Astrocyte (in vitro differentiated cells and primary cell): ENCODE results near the gene LPO. TPM values are rescaled to one million over a fixed set of nuclear protein-coding genes. Genes with fewer than 3 reads are reported as not detected.

ENCODE experiments used
- DNase-seq: peaks from one replicate; pipeline ENCODE4 v3.0.0-alpha.2; 2010; ENCODE audit warnings: low read depth
- FAIRE-seq: peaks from 2 replicates; lab custom pipeline; 2011; peaks lifted over from hg19 to GRCh38; lab: Jason Lieb, UNC
- H2AFZ ChIP-seq: 2 replicates; pipeline ENCODE4 v1.6.0; 2012; ENCODE audit warnings: low read depth, low read length, inconsistent platforms
- H3K27ac ChIP-seq: 2 replicates; pipeline ENCODE4 v1.5.1; 2011; ENCODE audit warnings: low read depth, low read length, inconsistent platforms
- H3K27me3 ChIP-seq: 2 replicates; pipeline ENCODE4 v1.6.0; 2011; ENCODE audit warnings: low read length, inconsistent platforms; ENCODE audit not compliant: insufficient read depth
- H3K36me3 ChIP-seq: 2 replicates; pipeline ENCODE4 v1.5.1; 2011; ENCODE audit warnings: low read length, inconsistent platforms; ENCODE audit not compliant: insufficient read depth
- H3K4me1 ChIP-seq: 2 replicates; pipeline ENCODE4 v1.5.1; 2011; ENCODE audit warnings: low read length, inconsistent platforms; ENCODE audit not compliant: insufficient read depth
- H3K4me2 ChIP-seq: 2 replicates; pipeline ENCODE4 v1.6.0; 2012; ENCODE audit warnings: low read length, inconsistent platforms
- H3K4me3 ChIP-seq: 2 replicates; pipeline ENCODE4 v1.5.1; 2011; ENCODE audit warnings: low read depth, mild to moderate bottlenecking, low read length, inconsistent platforms; ENCODE audit not compliant: insufficient read depth
- H3K79me2 ChIP-seq: 2 replicates; pipeline ENCODE4 v1.6.0; 2012; ENCODE audit warnings: mild to moderate bottlenecking, low read length, inconsistent platforms; ENCODE audit not compliant: insufficient read depth
- H3K9ac ChIP-seq: 2 replicates; pipeline ENCODE4 v1.6.0; 2012; ENCODE audit warnings: mild to moderate bottlenecking, low read length, inconsistent platforms
- H3K9me3 ChIP-seq: 2 replicates; pipeline ENCODE4 v1.5.1; 2012; ENCODE audit warnings: low read depth, mild to moderate bottlenecking, low read length, inconsistent platforms; ENCODE audit not compliant: insufficient read depth
- H4K20me1 ChIP-seq: 2 replicates; pipeline ENCODE4 v1.6.0; 2012; ENCODE audit warnings: low read length, inconsistent platforms; ENCODE audit not compliant: insufficient read depth
- H3K27ac Mint-ChIP-seq: one replicate; pipeline ENCODE4 v1.8.0; 2021; ENCODE audit warnings: mild to moderate bottlenecking, mixed read lengths; ENCODE audit not compliant: unreplicated experiment
- H3K27me3 Mint-ChIP-seq: one replicate; pipeline ENCODE4 v1.8.0; 2021; ENCODE audit warnings: low read depth, mixed read lengths; ENCODE audit not compliant: unreplicated experiment
- H3K36me3 Mint-ChIP-seq: one replicate; pipeline ENCODE4 v1.8.0; 2021; ENCODE audit warnings: low read depth, mixed read lengths; ENCODE audit not compliant: unreplicated experiment
- H3K4me1 Mint-ChIP-seq: one replicate; pipeline ENCODE4 v1.8.0; 2021; ENCODE audit warnings: low read depth, mixed read lengths; ENCODE audit not compliant: unreplicated experiment
- H3K4me3 Mint-ChIP-seq: one replicate; pipeline ENCODE4 v1.8.0; 2021; ENCODE audit warnings: mild to moderate bottlenecking, moderate library complexity, mixed read lengths; ENCODE audit not compliant: unreplicated experiment
- H3K9me3 Mint-ChIP-seq: one replicate; pipeline ENCODE4 v1.8.0; 2021; ENCODE audit warnings: mild to moderate bottlenecking, mixed read lengths; ENCODE audit not compliant: unreplicated experiment
- EZH2 ChIP-seq: IDR thresholded peaks from 2 replicates; pipeline ENCODE4 v1.6.1; 2012; ENCODE audit warnings: mild to moderate bottlenecking, low read length, inconsistent platforms; ENCODE audit not compliant: insufficient read depth
- total RNA-seq: library from RNA; stranded (reverse); gene quantifications from 2 replicates; pipeline ENCODE4 v1.2.1, GENCODE V29; 2021
- TF ChIP-seq, protein P1 (sequence below): IDR thresholded peaks from 2 replicates; pipeline ENCODE4 v1.5.1; 2011; ENCODE audit warnings: low read depth, mild to moderate bottlenecking, inconsistent platforms, low read length, moderate library complexity; ENCODE audit not compliant: insufficient read depth

LPO gene
- total RNA-seq, 1 donor from 2014 or later = not detected

DNA sequence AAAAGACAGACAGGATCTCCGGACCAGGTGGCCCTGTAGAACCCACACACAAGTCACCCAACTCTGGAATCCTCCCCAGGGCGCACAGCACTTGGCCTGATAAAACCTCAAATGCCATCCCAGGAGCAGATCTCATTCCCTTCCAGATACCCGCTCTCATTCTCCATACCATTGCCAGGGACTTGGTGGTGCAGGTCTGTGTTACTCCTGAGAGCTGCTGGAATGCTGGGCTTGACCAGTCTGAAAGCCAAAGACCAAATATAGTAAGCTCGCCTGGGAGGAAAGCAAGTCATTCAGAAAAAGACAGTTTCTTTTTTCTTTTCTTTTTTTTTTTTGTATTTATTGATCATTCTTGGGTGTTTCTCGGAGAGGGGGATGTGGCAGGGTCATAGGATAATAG is 30.0 kb upstream of the LPO start:
- no peak for DNase-seq
- peaks cover 23% of the 10 kb centered on the region for H3K36me3 Mint-ChIP-seq
- H3K4me1 ChIP-seq = no peaks in the 10 kb centered on the region
- no peak overlapping the region for H3K4me3 Mint-ChIP-seq
- H4K20me1 ChIP-seq = no peaks in the 10 kb centered on the region
- no peaks in the 10 kb centered on the region for H3K79me2 ChIP-seq
- no peak overlapping the region for H3K9ac ChIP-seq
- no peak overlapping the region for H3K27ac Mint-ChIP-seq
- H3K27me3 ChIP-seq = no peaks in the 10 kb centered on the region
- H3K27ac ChIP-seq = no peak overlapping the region
- H2AFZ ChIP-seq = no peak overlapping the region
- no peak overlapping the region for H3K4me2 ChIP-seq
- H3K36me3 ChIP-seq = peaks cover 7% of the 10 kb centered on the region
- H3K9me3 Mint-ChIP-seq = no peaks in the 10 kb centered on the region
- no peak for FAIRE-seq
- TF ChIP-seq, protein P1, sequence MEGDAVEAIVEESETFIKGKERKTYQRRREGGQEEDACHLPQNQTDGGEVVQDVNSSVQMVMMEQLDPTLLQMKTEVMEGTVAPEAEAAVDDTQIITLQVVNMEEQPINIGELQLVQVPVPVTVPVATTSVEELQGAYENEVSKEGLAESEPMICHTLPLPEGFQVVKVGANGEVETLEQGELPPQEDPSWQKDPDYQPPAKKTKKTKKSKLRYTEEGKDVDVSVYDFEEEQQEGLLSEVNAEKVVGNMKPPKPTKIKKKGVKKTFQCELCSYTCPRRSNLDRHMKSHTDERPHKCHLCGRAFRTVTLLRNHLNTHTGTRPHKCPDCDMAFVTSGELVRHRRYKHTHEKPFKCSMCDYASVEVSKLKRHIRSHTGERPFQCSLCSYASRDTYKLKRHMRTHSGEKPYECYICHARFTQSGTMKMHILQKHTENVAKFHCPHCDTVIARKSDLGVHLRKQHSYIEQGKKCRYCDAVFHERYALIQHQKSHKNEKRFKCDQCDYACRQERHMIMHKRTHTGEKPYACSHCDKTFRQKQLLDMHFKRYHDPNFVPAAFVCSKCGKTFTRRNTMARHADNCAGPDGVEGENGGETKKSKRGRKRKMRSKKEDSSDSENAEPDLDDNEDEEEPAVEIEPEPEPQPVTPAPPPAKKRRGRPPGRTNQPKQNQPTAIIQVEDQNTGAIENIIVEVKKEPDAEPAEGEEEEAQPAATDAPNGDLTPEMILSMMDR = no peak
- TF ChIP-seq EZH2 = no peak
- H3K9me3 ChIP-seq = no peaks in the 10 kb centered on the region
- H3K4me1 Mint-ChIP-seq = no peaks in the 10 kb centered on the region
- H3K27me3 Mint-ChIP-seq = no peaks in the 10 kb centered on the region
- no peak overlapping the region for H3K4me3 ChIP-seq

DNA sequence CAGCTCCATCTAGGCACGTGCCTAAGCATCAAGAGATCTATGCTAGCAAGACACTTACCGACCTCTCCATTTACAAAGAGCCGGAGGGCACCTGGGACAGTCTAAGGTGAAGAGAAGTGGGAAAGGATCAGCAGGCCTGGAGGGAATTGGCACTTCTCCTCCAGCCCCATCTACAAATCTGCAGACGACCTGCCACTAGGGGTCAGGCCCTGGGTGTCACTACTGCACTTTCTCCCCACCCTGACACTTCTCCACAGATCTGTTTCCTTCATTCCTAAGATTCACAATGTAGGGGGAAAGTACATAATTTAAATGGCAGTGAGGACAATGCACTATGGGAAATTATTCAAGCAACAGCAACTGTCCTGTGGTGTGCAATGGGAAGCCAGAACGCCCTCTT is 27.5 kb upstream of the LPO start:
- H3K9ac ChIP-seq = no peak overlapping the region
- H3K4me2 ChIP-seq = no peak overlapping the region
- H3K4me3 ChIP-seq = no peak overlapping the region
- H3K36me3 ChIP-seq = peaks cover 7% of the 10 kb centered on the region
- no peak overlapping the region for H3K27ac ChIP-seq
- no peak overlapping the region for H2AFZ ChIP-seq
- Mint-ChIP-seq H3K4me1 (no peaks in the 10 kb centered on the region), H3K36me3 (peaks cover 23% of the 10 kb centered on the region), H3K27me3 (no peaks in the 10 kb centered on the region), H3K27ac (no peak overlapping the region), H3K4me3 (no peak overlapping the region), H3K9me3 (no peaks in the 10 kb centered on the region)
- no peak for DNase-seq
- FAIRE-seq = no peak
- no peaks in the 10 kb centered on the region for H3K27me3 ChIP-seq
- TF ChIP-seq EZH2 = no peak
- TF ChIP-seq, protein P1 = no peak
- H4K20me1 ChIP-seq = no peaks in the 10 kb centered on the region
- no peaks in the 10 kb centered on the region for H3K79me2 ChIP-seq
- H3K9me3 ChIP-seq = no peaks in the 10 kb centered on the region
- H3K4me1 ChIP-seq = no peaks in the 10 kb centered on the region

DNA sequence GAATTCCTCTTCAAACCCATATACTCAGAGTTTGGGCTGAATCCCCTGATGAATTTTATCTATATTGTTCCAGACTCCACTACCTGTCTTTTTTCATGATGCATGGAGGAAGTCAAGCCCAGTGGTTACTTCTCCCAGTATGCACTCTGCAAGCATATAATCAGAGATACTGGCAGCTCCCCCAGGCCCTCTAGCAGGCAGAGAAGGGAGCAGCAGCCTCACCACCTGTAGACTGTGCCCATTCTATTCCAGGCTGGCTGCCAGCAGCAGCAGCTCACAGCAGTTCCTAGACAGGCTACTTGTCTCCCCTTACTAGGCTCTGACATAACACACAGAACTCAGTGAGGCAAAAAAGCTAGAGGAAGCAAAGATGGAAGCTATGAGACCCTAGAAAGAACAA is 22.7 kb upstream of the LPO start:
- DNase-seq (no peak), FAIRE-seq (no peak)
- Mint-ChIP-seq H3K4me1 (peaks cover 3% of the 10 kb centered on the region), H3K27ac (no peak overlapping the region), H3K27me3 (no peaks in the 10 kb centered on the region), H3K36me3 (peaks cover 4% of the 10 kb centered on the region), H3K9me3 (no peaks in the 10 kb centered on the region), H3K4me3 (no peak overlapping the region)
- Histone ChIP-seq H2AFZ (no peak overlapping the region), H3K9me3 (no peaks in the 10 kb centered on the region), H3K27ac (no peak overlapping the region), H3K4me1 (peaks cover 7% of the 10 kb centered on the region), H3K4me3 (no peak overlapping the region), H3K9ac (no peak overlapping the region), H3K27me3 (no peaks in the 10 kb centered on the region), H3K79me2 (no peaks in the 10 kb centered on the region), H3K4me2 (no peak overlapping the region), H3K36me3 (peaks cover 7% of the 10 kb centered on the region), H4K20me1 (no peaks in the 10 kb centered on the region)
- no peak for TF ChIP-seq EZH2
- TF ChIP-seq, protein P1 = no peak
